Trophoblast cell (in vitro differentiated cells and primary cell): ENCODE results near the gene COX5A.

ENCODE experiments used
- DNase-seq, 2 donors: peaks; one replicate each; pipeline ENCODE4 v3.0.0-alpha.2; 2016
- H2AFZ ChIP-seq: 2 replicates; pipeline ENCODE4 v1.6.1; 2013; ENCODE audit warnings: low read length, moderate library complexity, mild to moderate bottlenecking; ENCODE audit not compliant: insufficient read depth, poor library complexity
- H2AK5ac ChIP-seq: 2 replicates; pipeline ENCODE4 v1.6.1; 2013; ENCODE audit warnings: mild to moderate bottlenecking, low read length
- H2BK120ac ChIP-seq: 2 replicates; pipeline ENCODE4 v1.6.1; 2013; ENCODE audit warnings: low read length, mild to moderate bottlenecking, moderate library complexity; ENCODE audit not compliant: insufficient read depth, poor library complexity
- H2BK12ac ChIP-seq: 2 replicates; pipeline ENCODE4 v1.6.1; 2013; ENCODE audit warnings: mild to moderate bottlenecking, low read length, moderate library complexity
- H2BK5ac ChIP-seq: 2 replicates; pipeline ENCODE4 v1.6.1; 2013; ENCODE audit warnings: low read length, low read depth, moderate library complexity, mild to moderate bottlenecking; ENCODE audit not compliant: poor library complexity
- H3K14ac ChIP-seq: 2 replicates; pipeline ENCODE4 v1.6.1; 2013; ENCODE audit warnings: mild to moderate bottlenecking, low read length
- H3K18ac ChIP-seq: 2 replicates; pipeline ENCODE4 v1.6.1; 2013; ENCODE audit warnings: mild to moderate bottlenecking, low read length
- H3K23ac ChIP-seq: 2 replicates; pipeline ENCODE4 v1.6.1; 2013; ENCODE audit warnings: low read length
- H3K27ac ChIP-seq: 2 replicates; pipeline ENCODE4 v1.5.1; 2013; ENCODE audit warnings: low read depth, mild to moderate bottlenecking, inconsistent platforms, low read length, moderate library complexity
- H3K27me3 ChIP-seq: 2 replicates; pipeline ENCODE4 v1.6.1; 2013; ENCODE audit warnings: inconsistent platforms, mild to moderate bottlenecking, low read length, moderate library complexity; ENCODE audit not compliant: insufficient read depth
- H3K36me3 ChIP-seq, 2 experiments: 1 replicate in 1 of 2; 2 replicates in 1 of 2; pipeline ENCODE4 v1.6.1; 2013; ENCODE audit warnings: low read length in 2 of 2, mild to moderate bottlenecking in 2 of 2, moderate library complexity in 1 of 2; ENCODE audit not compliant: insufficient read depth in 2 of 2, control insufficient read depth in 1 of 2
- H3K4ac ChIP-seq: 2 replicates; pipeline ENCODE4 v1.6.1; 2013; ENCODE audit warnings: low read depth, mild to moderate bottlenecking, low read length, moderate library complexity
- H3K4me1 ChIP-seq, 2 experiments: 1 replicate in 1 of 2; 2 replicates in 1 of 2; pipeline ENCODE4 v1.6.1; 2013; ENCODE audit warnings: low read length in 2 of 2, mild to moderate bottlenecking in 2 of 2, moderate library complexity in 1 of 2; ENCODE audit not compliant: insufficient read depth in 2 of 2, control insufficient read depth in 1 of 2
- H3K4me2 ChIP-seq: 2 replicates; pipeline ENCODE4 v1.6.1; 2013; ENCODE audit warnings: inconsistent platforms, mild to moderate bottlenecking, low read length, moderate library complexity
- H3K4me3 ChIP-seq: 2 replicates; pipeline ENCODE4 v1.5.1; 2013; ENCODE audit warnings: mild to moderate bottlenecking, low read depth, low read length, inconsistent platforms
- H3K79me1 ChIP-seq: one replicate; pipeline ENCODE4 v1.6.1; 2013; ENCODE audit warnings: low read length
- H3K79me2 ChIP-seq: 2 replicates; pipeline ENCODE4 v1.6.1; 2013; ENCODE audit warnings: low read length, mild to moderate bottlenecking; ENCODE audit not compliant: control insufficient read depth, insufficient read depth, poor library complexity
- H3K9ac ChIP-seq: 2 replicates; pipeline ENCODE4 v1.6.1; 2013; ENCODE audit warnings: mild to moderate bottlenecking, low read length
- H3K9me3 ChIP-seq: 2 replicates; pipeline ENCODE4 v1.6.1; 2013; ENCODE audit warnings: low read depth, mild to moderate bottlenecking, control low read depth, inconsistent platforms, low read length; ENCODE audit not compliant: insufficient read depth
- H4K12ac ChIP-seq: 2 replicates; pipeline ENCODE4 v1.6.1; 2013; ENCODE audit warnings: low read depth, mild to moderate bottlenecking, low read length, moderate library complexity
- H4K8ac ChIP-seq: 2 replicates; pipeline ENCODE4 v1.6.1; 2013; ENCODE audit warnings: low read depth, mild to moderate bottlenecking, low read length, moderate library complexity
- H4K91ac ChIP-seq: one replicate; pipeline ENCODE4 v1.6.1; 2013; ENCODE audit warnings: low read depth, mild to moderate bottlenecking, low read length, moderate library complexity
- WGBS: extraction: QIAGEN DNeasy Blood & Tissue Kit; methylation state at CpG from one replicate; pipeline ENCODE4 v1.1.7; 2013; ENCODE audit warnings: missing lambda C conversion rate; ENCODE audit not compliant: insufficient read length, insufficient coverage; ENCODE audit errors: extremely low coverage; 5-methylcytosine and 5-hydroxymethylcytosine counted together

Gene COX5A

DNA sequence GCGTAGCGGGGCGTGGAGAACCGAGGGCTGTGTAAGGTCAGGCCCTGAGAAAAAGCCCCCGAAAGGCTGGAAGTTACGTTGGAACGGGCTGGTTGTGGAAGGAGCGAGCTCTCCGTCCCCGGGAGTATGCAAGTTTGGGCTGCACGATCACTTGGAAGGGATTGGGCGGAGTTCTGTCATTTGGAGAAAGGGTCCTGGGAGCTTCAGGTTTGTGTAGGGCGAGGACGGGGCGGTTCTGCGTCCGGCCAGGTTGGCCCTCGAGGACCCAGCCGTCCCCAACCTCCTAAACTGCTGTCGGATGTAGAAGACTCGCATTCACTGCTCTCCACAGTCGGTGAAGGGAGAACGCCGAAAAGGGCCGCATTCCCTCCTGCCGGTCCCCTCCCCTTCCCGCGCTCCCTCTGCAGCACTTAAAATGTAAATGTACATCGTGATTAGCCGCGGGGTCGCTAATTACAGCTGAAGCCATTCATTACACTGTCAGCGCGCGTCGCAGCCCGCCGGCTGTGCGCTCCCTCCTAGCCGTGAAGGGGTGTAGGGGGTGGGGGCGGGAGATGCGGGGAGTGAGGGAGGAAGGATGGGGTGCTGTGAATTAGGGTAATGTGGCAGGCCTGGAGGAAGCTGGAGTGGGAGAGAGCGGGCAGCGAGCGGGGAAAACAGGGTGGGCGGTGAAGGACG lies 21.2 kb upstream of the COX5A start:
- Histone ChIP-seq H2BK120ac (no peak overlapping the region), H3K4me1 (peaks cover 13 to 14% of the 10 kb centered on the region in 2 experiments), H3K14ac (no peak overlapping the region), H3K27ac (no peak overlapping the region), H3K79me2 (no peaks in the 10 kb centered on the region), H4K12ac (no peak overlapping the region), H4K91ac (no peak overlapping the region), H4K8ac (no peak overlapping the region), H3K79me1 (no peaks in the 10 kb centered on the region), H3K9ac (no peak overlapping the region), H3K4ac (no peak overlapping the region), H3K18ac (no peak overlapping the region), H3K27me3 (peaks cover 55% of the 10 kb centered on the region), H2AFZ (no peak overlapping the region), H3K36me3 (no peaks in the 10 kb centered on the region), H3K4me3 (no peak overlapping the region), H2AK5ac (no peak overlapping the region), H3K4me2 (peak overlapping the region; percentile 16), H2BK5ac (no peak overlapping the region), H2BK12ac (no peak overlapping the region), H3K9me3 (peaks cover 4% of the 10 kb centered on the region), H3K23ac (no peak overlapping the region)
- no peak for DNase-seq
- no CpG with 5 or more reads among the region's 47 CpGs for WGBS

DNA sequence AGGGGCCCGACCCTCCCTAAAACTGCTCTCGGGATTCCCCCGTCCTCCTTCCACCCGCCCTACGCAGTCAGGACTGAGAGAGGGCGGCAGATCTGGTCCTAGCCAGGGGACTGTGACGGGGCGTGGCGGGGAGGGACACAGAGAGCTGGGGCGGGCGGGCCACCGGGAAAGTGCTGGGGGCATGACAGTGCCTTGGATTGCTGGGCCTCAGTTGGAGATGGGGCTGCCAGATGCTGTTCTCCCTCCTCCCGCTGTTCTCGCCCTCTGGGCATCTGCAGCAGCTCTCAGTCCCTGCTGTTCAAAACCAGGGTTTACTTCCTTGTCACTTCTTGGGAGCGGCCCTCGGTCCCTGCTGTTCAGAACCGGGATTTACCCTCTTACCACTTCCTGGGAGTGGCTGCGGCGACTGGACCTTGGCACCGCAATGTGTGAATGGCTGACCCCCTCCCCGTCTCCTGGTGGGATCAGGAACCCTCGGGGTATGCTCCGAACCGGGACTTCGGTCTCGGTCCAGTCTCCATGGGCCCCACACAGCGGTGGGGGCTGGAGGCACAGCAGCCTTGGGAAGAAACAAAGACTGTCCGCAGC lies 20.5 kb upstream of the COX5A start:
- Histone ChIP-seq H3K4me1 (peaks cover 13 to 14% of the 10 kb centered on the region in 2 experiments), H3K27ac (no peak overlapping the region), H3K36me3 (no peaks in the 10 kb centered on the region), H3K9ac (no peak overlapping the region), H4K8ac (no peak overlapping the region), H4K12ac (no peak overlapping the region), H3K4me2 (peak overlapping the region; percentile 19), H3K14ac (no peak overlapping the region), H4K91ac (no peak overlapping the region), H2BK120ac (no peak overlapping the region), H2BK5ac (no peak overlapping the region), H3K9me3 (peaks cover 4% of the 10 kb centered on the region), H3K27me3 (peaks cover 55% of the 10 kb centered on the region), H2BK12ac (no peak overlapping the region), H3K79me1 (no peaks in the 10 kb centered on the region), H3K18ac (no peak overlapping the region), H2AFZ (no peak overlapping the region), H3K4ac (no peak overlapping the region), H3K23ac (no peak overlapping the region), H3K4me3 (no peak overlapping the region), H2AK5ac (no peak overlapping the region), H3K79me2 (no peaks in the 10 kb centered on the region)
- no CpG with 5 or more reads among the region's 28 CpGs for WGBS
- DNase-seq, result peak; percentile 41 to 70

DNA sequence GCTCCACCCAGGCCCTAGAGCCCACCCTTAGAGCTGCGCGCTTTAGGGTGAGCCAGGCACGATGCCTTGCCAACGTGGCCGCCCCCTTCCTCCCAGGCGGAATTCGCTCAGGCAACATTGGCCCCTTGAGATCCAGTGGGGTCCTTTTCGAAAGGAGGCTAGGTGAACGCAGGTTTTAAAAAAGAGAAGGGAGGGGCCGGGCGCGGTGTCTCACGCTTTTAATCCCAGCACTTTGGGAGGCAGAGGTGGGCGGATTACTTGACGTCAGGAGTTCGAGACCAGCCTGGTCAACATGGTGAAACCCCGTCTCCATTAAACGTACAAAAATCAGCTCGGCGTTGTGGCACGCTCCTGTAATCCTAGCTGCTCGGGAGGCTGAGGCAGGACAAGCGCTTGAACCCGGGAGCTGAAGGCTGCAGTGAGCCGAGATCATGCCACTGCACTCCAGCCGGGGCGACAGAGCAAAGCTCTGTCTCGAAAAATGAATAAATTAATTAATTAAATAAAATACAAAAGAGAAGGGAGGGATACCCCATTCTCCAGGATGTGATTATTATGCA lies 19.7 kb upstream of the COX5A start:
- H3K27ac ChIP-seq, result no peak overlapping the region
- WGBS, result no CpG with 5 or more reads among the region's 28 CpGs
- no peaks in the 10 kb centered on the region for H3K79me1 ChIP-seq
- H3K36me3 ChIP-seq, result no peaks in the 10 kb centered on the region
- H3K4me2 ChIP-seq, result peak overlapping the region; percentile 98
- H2BK120ac ChIP-seq, result no peak overlapping the region
- H3K23ac ChIP-seq, result no peak overlapping the region
- no peak overlapping the region for H3K18ac ChIP-seq
- H3K27me3 ChIP-seq, result peaks cover 55% of the 10 kb centered on the region
- peaks cover 4% of the 10 kb centered on the region for H3K9me3 ChIP-seq
- H2BK12ac ChIP-seq, result no peak overlapping the region
- H4K8ac ChIP-seq, result no peak overlapping the region
- no peak overlapping the region for H4K91ac ChIP-seq
- DNase-seq, result peak in 1 of 2 donors; percentile 8
- no peak overlapping the region for H3K4ac ChIP-seq
- no peak overlapping the region for H3K14ac ChIP-seq
- no peak overlapping the region for H2BK5ac ChIP-seq
- H3K4me3 ChIP-seq, result peak overlapping the region; percentile 26
- no peaks in the 10 kb centered on the region for H3K79me2 ChIP-seq
- no peak overlapping the region for H2AFZ ChIP-seq
- H2AK5ac ChIP-seq, result no peak overlapping the region
- H4K12ac ChIP-seq, result no peak overlapping the region
- peaks cover 13 to 14% of the 10 kb centered on the region in 2 experiments for H3K4me1 ChIP-seq
- H3K9ac ChIP-seq, result no peak overlapping the region

DNA sequence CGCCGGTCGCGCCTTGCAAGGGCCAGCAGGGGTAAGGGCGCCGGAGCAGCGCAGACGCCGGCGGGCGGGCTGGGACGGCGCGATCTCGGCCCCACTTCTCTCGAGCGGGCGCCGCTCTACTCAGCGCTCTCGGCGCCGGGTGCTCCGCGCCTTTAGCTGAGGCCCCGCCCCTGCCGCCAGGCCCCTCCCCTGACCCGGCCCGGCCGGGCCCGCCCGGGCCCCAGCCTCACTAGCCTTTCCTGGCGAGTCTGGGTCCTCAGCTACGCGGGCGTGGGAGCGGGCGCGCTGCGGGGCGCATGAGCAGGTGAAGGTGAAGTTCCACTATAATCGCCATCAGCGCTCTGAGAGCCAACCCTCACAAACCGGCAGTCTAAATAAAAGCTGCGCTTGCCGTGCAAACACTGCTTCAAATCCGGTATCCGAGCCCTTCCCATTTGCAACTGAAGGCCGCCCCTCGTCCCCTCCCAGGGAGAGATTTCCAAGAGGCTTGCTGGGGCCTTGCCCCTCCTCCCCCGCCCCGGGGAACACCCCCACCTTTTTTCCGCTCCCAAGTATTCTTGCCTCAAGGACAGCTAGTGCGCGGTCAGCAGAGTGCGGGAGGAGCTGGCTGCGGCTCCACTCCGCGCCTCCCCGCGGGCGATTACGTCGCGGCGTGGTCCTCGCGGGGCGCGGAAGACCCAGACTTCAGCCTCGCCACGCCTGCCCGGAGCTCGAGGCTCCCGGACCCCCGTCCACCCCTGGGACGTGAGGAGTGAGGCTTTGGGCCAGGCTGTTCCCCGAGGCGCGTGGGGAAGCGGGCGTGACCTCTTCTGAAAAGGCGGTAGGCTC lies 19.0 kb upstream of the COX5A start, which contains the start of gene RPP25:
RPP25 (minus strand) TSS at position 125 of the 828 bp plus-strand sequence. CDS start 189 bp downstream, outside the sequence.
- no CpG with 5 or more reads among the region's 83 CpGs for WGBS
- Histone ChIP-seq H3K14ac (no peak within 1 kb of the TSS), H2BK5ac (no peak within 1 kb of the TSS), H3K18ac (no peak within 1 kb of the TSS), H3K36me3 (no peaks in the 10 kb centered on the region), H3K9ac (no peak within 1 kb of the TSS), H3K79me1 (no peaks in the 10 kb centered on the region), H4K91ac (no peak within 1 kb of the TSS), H2AK5ac (no peak within 1 kb of the TSS), H2AFZ (peak within 1 kb of the TSS; percentile 56), H2BK120ac (no peak within 1 kb of the TSS), H3K27ac (no peak within 1 kb of the TSS), H3K9me3 (peaks cover 4% of the 10 kb centered on the region), H3K4me2 (peak within 1 kb of the TSS; percentile 98), H3K4ac (no peak within 1 kb of the TSS), H4K8ac (peak within 1 kb of the TSS; percentile 21), H4K12ac (no peak within 1 kb of the TSS), H3K27me3 (peaks cover 51% of the 10 kb centered on the region), H3K4me3 (peak within 1 kb of the TSS; percentile 65), H3K23ac (no peak within 1 kb of the TSS), H3K4me1 (peaks cover 13 to 14% of the 10 kb centered on the region in 2 experiments), H2BK12ac (no peak within 1 kb of the TSS), H3K79me2 (no peaks in the 10 kb centered on the region)
- peak; percentile 68 to 79 for DNase-seq
